ENCODE data around the gene PRICKLE4.
"Not testable (repeated sequence)": the region's sequence is repeated elsewhere in the genome, so short reads cannot be mapped to it uniquely, and the experiment has no call there.

The PRICKLE4 gene

DNA sequence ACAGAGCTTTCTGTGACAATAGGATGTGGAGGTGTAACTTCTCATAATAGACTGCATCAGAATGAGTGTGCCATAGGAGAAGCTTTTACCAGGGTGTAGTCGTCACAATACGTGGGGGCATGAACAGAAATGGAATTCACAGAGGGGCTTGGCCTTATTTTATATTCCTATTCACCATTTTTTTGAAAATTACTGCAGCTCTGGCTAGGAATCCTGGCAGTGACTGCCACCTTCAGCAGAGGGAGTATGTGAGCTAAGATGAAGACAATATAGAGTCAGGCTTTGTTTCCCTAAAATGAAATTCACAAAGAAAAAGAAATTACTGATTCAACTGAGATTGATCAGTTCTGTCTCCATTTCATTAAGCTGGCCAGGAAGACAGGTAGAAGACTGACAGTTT is 20.8 kb downstream of the PRICKLE4 start:
- DNase-seq: no peak

DNA sequence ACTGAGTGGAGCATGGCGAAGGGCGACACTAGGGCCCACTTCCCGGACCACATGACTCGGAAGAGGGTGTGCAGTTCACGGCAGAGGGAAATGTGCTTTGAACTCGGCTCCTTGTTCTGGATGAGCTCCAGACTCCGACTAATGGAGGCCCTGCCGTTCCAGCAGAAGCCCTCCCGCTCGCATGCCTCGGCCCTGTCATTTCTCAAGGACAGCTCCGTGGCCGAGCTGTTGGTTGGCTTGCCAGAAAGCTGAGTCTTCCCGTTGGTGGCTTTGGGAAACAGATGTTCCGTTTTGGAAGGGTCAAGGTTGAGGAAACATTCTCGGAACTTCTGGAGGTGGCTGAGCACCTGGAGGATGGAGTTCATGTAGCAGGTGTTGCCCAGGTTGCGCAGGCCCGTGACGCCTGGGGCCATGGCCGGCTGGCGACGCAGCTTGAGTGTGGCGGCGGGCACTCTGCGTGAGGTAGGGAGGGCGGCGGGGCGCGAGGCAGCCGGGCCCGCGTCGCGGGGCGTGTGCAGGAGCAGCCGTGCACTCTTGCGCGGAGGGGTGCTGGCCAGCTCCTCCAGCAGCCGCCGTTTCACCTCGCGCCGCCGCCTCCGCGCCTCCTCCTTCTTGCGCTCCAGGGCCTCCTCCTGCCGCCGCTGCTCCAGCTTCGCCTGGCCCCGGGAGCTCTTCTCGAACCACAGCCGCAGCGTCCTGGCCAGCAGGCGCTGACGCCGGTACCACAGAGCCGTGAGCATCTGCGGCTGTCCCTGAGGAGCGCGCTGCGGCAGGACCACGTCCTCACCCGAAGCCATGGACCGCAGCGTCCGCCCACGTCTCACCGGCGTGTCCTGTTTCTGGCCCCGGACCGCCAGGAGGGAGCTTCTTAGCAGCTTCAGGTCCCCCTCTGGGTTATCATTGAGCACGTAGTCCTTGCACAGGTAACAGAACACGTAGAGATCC is 25.5 kb downstream of the PRICKLE4 start:
- no peak for DNase-seq

DNA sequence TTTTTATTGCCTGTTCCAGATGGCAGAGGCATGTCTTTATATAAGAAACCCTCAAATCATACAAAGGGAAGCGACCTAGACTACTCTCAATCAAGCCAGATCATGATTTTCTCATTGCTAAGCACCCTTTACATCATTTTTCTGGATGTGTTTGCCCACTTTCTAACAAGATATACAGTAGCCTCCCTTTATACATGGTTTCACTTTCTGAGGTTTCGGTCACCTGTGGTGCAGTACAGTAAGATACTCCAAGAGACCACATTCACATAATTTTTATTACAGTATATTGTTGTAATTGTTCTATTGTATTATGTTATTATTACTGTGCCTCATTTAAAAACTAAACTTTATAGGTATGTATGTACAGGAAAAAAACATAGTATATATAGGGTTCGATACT is 30.5 kb downstream of the PRICKLE4 start:
- no peak for DNase-seq

DNA sequence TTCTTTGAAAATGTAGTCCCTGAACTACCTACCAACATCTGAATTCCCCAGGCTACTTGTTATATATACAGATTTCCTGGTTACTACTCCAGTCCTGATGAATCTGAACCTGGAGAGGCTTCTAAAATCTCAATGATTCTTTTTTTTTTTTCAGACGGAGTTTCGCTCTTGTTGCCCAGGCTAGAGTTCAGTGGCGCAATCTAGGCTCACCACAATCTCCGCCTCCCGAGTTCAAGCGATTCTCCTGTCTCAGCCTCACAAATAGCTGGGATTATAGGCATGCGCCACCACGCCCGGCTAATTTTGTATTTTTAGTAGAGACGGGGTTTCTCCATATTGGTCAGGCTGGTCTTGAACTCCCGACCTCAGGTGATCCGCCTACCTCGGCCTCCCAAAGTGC is 31.4 kb downstream of the PRICKLE4 start:
- DNase-seq: not testable (repeated sequence)

DNA sequence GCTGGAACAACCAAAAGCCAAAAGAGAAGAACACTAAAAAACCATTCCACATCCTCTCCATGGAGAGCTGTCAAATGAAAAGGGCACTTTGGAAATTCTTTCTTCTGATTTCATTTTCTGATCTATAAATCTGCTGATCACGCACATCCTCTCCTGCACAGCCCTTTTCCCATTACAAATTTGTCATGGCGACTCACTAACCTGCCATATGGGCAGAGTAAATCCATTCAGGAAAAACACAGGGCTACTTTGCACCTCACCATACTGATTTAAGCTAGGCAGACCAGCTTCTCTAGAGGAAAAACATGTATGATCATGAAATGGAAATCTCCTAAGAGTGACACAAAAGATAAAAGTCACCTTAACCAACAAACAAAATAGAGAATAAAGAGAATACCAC is 32.9 kb downstream of the PRICKLE4 start:
- no peak for DNase-seq

DNA sequence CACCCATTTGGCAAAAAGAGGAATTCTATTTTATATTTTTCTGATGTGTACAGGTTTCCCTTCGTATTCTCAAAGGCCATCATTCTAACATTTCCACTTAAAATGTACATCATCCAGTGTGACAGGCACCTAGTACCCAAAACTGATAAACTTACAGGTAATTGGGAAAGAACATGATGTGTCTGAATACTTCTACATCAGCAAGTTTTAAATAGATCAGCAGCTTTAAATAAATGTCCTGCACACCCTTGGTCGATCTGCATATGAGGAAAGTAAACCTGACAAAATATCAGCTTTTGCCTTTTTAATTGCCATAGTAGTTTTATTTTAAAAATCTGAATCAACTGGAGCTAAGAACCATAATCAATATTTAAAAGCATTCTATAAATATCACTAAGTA is 33.4 kb downstream of the PRICKLE4 start:
- DNase-seq: no peak

DNA sequence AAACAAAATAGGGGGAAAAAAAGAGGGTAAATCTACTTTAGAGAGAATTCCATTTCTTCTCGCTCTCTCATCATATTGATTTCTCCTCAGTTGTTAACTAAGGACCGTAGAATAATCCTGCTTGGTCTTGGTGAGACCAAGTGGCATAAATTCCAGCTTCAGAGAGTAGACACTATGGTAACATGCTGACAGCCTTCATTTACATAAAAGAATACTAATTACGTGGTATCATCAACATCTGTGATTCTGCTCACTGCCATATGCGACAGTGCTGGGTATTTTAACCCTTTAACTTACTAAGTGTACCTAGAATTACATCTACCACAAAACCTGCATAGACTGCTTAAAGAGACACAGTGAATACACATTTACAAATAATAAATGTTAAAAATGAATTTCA is 34.0 kb downstream of the PRICKLE4 start:
- DNase-seq: no peak

DNA sequence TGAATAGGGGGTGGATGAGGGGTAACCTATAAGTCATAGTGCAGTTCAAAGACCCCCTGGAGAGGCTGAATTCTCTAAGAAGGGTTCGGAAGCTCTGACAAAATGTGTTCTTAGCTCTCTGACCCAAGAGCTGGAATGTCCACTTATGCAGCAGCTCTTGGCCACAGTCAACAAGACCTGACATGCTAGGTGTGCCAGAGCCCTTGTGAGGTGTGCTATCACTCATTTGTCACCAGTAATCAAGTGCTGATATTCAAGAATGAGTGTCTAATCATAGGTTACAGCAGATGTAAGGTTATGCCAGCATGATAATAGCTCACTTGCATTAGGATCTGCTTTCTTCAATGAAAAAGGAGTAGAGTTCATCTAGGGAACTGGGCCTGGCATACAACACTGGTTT is 35.0 kb downstream of the PRICKLE4 start:
- DNase-seq: no peak

DNA sequence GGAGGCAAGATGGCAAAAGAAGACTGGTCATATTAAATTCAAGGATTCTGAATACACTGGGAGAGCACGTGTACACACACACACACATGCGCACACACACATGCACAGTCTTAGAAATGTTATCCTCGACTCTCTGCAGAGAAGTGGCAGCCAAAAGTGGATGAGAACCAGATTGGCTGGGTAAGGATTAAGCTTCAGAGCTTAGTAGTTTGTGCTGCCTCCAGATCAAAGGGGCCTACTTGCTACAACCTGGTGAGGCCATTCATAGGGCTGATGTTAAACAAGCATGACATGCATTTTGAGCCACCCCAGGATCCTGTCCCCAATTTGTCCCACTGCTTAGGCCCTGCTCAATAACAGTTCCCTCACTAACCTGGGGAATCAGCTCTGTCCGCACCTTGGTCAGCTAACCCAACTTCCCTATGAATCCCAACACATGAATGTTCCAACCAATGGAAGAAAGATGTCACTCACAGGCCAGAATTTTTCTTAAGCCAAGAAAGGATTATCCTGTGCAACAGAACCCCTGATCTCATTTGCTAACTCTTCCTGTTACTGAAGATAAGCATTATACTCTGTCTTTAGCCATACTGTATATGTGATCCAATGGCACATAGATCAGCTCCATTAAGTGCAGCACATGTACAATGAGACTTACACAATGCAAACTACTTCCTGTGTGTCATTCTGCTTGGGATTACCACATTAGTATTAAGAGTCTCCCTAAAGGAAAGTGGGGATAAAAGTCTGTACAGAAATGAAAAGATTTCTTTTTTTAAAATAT is 37.9 kb downstream of the PRICKLE4 start:
- DNase-seq: no peak

DNA sequence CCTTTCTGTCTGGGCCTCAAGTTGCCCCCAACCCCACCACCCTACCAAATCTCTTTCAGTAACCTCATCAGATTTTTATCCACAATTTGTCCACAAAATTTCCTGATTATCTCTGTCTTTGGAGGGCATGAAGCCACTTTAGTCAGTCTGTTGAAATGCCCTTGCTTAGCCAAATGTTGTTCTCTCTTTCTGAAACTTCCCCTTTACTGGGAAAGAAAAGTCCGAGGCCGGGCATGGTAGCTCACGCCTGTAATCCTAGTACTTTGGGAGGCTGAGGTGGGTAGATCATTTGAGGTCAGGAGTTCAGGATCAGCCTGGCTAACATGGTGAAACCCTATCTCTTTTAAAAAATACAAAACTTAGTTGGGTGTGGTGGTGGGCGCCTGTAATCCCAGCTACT is 40.7 kb downstream of the PRICKLE4 start:
- no peak for DNase-seq

DNA sequence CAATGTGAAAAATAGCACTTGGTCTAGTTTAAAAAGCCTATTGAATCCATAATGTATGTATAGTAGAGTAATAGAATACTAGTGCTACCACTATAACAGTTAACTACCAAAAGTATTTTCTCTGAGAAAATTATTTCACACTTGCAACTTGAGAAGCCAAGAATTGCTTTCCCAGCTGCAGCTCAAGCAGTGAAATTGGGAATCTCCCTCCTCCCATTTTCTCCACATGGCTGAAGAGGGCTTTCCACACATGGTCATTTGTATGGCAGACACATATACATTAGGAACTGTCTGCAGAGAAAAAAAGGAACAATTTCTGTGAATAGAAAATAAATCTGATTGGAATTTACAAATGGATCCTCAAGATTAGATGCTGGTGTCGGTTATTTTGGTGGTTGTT is 41.4 kb downstream of the PRICKLE4 start:
- no peak for DNase-seq

DNA sequence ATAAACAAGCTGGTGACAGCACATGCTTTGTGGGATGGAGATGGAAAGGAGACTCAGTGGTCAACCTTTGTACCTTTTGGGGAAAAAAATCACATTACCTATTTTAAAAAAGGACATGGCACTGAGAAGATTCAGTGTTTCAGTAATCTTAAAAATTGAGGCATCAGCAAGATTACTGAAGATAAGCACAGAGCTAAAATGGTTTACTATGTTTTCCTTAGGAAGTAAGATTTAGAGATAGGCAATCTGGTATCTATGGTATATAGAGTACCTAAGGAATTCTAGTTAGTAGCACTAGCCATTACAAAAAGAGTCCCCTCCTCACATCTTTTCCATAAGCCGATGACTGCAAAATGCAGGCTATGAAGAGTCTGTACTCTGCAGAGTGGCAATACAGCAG is 42.6 kb downstream of the PRICKLE4 start:
- no peak for DNase-seq

DNA sequence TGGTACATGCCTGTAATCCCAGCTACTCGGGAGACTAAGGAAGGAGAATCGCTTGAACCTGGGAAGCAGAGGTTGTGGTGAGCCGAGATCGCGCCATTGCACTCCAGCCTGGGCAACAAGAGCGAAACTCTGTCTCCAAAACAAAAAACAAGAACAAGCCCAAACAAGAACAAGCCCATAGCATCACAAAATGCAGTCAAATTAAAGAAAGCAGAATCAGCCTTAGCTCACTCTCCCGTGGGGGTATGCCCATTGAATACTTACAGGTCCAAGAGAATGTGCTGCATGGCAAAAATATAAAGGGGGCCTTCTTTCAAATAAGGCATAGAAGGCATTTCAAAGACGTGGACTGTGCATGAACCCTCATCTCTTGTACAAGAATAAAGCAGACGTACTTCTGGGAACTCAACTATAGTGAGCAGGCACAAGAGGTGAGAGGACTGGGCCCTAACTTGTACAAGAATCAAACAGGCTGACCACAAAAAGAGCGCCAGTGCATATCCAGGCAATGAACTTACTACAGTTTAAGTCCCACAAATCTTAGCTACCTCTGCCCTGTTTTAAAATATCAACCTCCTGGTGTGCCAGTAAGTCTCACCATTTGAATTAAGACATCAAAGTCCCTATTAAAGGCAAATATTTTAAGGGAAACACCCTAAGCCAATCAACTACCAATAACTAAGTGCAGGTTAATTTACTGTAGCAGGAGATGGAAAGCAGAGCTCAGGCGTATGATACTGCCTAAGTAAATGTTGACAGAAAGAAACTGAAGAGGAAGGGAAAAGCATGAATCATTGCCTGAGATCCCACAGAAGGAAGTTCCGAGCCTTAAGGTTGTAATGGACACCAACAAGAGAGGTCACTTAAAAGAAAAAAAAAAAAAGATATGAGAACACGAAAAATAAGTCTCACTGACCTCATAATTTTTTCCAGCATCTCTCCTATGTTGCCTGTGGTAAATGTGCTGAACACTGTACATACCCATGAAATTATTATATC is 44.3 kb downstream of the PRICKLE4 start:
- DNase-seq: no peak

DNA sequence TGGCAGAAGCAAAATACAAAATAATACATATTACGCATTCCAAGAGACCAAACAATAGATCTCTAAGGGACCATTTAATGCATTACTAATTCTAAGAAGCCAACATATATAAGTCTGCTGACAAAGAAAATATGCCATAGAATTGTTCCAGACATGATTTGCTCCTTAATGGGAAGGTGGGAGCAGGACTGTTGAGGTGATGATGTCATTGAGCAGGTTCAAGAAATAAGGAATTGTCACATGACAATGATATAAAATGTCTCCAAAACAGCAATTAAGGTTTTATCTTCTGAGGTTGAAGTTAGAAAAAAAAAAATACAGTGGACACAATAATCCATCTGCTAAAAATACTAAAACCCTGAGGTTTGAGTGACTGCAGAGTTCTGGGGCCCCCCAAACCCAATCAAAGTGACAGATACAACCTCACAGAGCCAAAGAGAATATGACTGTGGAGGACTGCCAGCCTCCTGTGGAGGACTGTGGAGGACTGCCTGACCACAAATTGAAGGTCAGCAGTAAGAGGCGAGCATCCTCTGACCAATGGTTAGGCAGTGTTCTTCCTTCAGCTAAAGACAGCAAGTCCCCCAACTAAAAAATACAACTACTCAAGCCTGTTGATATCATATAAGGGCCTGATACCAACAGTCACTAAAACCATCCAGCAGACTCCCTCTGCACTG is 45.9 kb downstream of the PRICKLE4 start:
- no peak for DNase-seq

DNA sequence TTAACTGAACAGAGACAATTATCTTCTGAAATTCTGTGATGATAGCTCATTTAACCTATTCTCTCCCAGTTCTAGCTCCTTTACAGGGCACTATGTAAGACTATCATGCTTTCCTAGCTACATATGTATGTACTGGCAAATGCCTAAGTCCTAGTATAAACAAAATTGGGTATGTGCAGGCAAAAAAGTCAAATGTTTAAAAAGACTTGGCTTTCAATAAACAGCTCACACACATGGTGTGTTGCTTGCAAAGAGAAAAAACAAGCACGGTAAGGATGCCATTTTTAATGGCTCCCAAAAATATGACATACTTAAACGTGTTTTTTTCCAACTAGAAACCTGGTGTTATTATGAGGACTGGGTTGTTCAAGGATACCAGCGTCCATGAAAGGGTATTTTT is 51.7 kb downstream of the PRICKLE4 start:
- DNase-seq: no peak

DNA sequence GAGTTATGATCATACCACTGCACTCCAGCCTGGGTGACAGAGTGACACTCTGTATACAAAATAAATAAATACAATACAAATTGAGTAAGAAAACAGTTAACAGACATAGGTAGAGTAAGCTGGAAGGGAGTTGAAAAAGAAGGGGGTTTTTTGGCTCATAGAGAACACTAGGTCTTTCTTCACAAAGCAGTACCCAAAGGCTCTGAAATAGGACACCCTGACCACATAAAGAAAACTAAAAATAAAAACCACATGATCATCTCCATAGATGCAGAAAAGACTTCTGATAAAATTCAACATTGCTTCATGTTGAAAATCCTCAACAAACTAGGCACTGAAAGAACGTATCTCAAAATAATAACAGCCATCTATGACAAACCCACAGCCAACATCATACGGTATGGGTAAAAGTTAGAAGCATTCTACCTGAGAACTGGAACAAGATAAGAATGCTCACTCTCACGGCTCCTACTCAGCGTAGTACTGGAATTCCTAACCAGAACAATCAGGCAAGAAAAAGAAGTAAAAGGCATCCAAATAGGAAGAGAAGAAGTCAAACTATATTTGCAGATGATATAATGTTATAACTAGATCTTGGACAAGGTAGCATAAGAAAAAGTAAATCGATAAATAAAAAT is 55.6 kb downstream of the PRICKLE4 start:
- DNase-seq: no peak

DNA sequence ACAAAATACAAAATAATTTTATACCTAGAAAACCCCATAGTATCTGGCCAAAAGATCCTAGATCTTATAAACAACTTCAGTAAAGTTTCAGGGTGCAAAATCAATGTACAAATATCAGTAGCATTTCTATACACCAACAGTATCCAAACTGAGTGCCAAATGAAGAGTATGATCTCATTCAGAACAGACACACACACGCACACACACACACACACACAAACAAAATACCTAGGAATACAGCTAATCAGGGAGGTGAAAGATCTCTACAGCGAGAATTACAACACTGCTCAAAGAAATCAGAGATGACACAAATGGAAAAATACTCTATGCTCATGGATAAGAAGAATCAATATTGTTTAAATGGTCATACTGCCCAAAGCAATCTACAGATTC is 56.1 kb downstream of the PRICKLE4 start:
- no peak for DNase-seq
